AG09309 (cell line): Measurements from ENCODE around the gene ATP9B.

Experiments
- DNase-seq: peaks from one replicate; pipeline ENCODE4 v3.0.0-alpha.2; 2010; ENCODE audit warnings: low read depth
- H3K4me3 ChIP-seq: 2 replicates; pipeline ENCODE4 v1.5.1; 2011; ENCODE audit warnings: mild to moderate bottlenecking, low read depth, low read length, moderate library complexity; ENCODE audit not compliant: control insufficient read depth
- CTCF ChIP-seq: IDR thresholded peaks from 2 replicates; pipeline ENCODE4 v1.5.1; 2011; ENCODE audit warnings: mild to moderate bottlenecking, low read depth, low read length, inconsistent platforms; ENCODE audit not compliant: insufficient read depth, control insufficient read depth; ENCODE audit errors: missing control alignments

ATP9B gene

GRCh38 chr18:79343567-79344207, 274.5 kb downstream of the ATP9B start:
- no peak for TF ChIP-seq CTCF
- H3K4me3 ChIP-seq = no peak overlapping the region

GRCh38 chr18:79344208-79344581, 275.0 kb downstream of the ATP9B start:
- H3K4me3 ChIP-seq = no peak overlapping the region
- no peak for TF ChIP-seq CTCF
- no peak for DNase-seq

More at GRCh38 chr18:79343567-79344207, 274.5 kb downstream of the ATP9B start:
- DNase-seq = no peak

GRCh38 chr18:79345366-79345765, 276.2 kb downstream of the ATP9B start:
- no peak for TF ChIP-seq CTCF
- no peak overlapping the region for H3K4me3 ChIP-seq
- DNase-seq = no peak

GRCh38 chr18:79345981-79346380, 276.8 kb downstream of the ATP9B start:
- H3K4me3 ChIP-seq = no peak overlapping the region
- no peak for TF ChIP-seq CTCF
- no peak for DNase-seq

GRCh38 chr18:79348066-79348465, 278.9 kb downstream of the ATP9B start:
- no peak for TF ChIP-seq CTCF
- H3K4me3 ChIP-seq = no peak overlapping the region
- no peak for DNase-seq

- TF ChIP-seq CTCF = no peak
- no peak overlapping the region for H3K4me3 ChIP-seq
- DNase-seq = no peak
Measured at GRCh38 chr18:79352432-79352831, 283.2 kb downstream of the ATP9B start.
